Osteoblast (primary cell): ENCODE results near the gene ATG13. TPM values are rescaled to one million over a fixed set of nuclear protein-coding genes. Genes with fewer than 3 reads are reported as not detected.

Experiments used
- DNase-seq: peaks from one replicate; pipeline ENCODE4 v3.0.0; 2011; ENCODE audit warnings: low spot score, mixed read lengths; ENCODE audit not compliant: insufficient read length; ENCODE audit errors: missing footprints
- H2AFZ ChIP-seq: 2 replicates; pipeline ENCODE4 v1.6.0; 2011; ENCODE audit warnings: mild to moderate bottlenecking, low read length
- H3K27ac ChIP-seq: 2 replicates; pipeline ENCODE4 v1.5.1; 2011; ENCODE audit warnings: mild to moderate bottlenecking, low read depth, low read length, moderate library complexity
- H3K27me3 ChIP-seq: 2 replicates; pipeline ENCODE4 v1.6.0; 2012; ENCODE audit warnings: mild to moderate bottlenecking, control low read depth, inconsistent platforms, low read length, moderate library complexity; ENCODE audit not compliant: insufficient read depth
- H3K36me3 ChIP-seq: 2 replicates; pipeline ENCODE4 v1.5.1; 2011; ENCODE audit warnings: mild to moderate bottlenecking, low read length, control low read depth, moderate library complexity; ENCODE audit not compliant: insufficient read depth
- H3K4me1 ChIP-seq: 2 replicates; pipeline ENCODE4 v1.5.1; 2011; ENCODE audit warnings: mild to moderate bottlenecking, low read length, control low read depth, moderate library complexity; ENCODE audit not compliant: insufficient read depth
- H3K4me2 ChIP-seq: 2 replicates; pipeline ENCODE4 v1.6.0; 2011; ENCODE audit warnings: mild to moderate bottlenecking, low read length; ENCODE audit not compliant: insufficient read depth
- H3K4me3 ChIP-seq: fragments of 200-600 bp; sonication (generic); 3 replicates; pipeline ENCODE4 v1.5.1; 2012; ENCODE audit warnings: mild to moderate bottlenecking, low read length, inconsistent platforms; ENCODE audit not compliant: insufficient read depth
- H3K79me2 ChIP-seq: 2 replicates; pipeline ENCODE4 v1.6.0; 2012; ENCODE audit warnings: mild to moderate bottlenecking, low read length, control low read depth, inconsistent platforms; ENCODE audit not compliant: insufficient read depth
- H3K9me3 ChIP-seq: 2 replicates; pipeline ENCODE4 v1.5.1; 2011; ENCODE audit warnings: low read depth, low read length, control low read depth
- H4K20me1 ChIP-seq: 2 replicates; pipeline ENCODE4 v1.6.0; 2012; ENCODE audit warnings: mild to moderate bottlenecking, low read length, control low read depth; ENCODE audit not compliant: insufficient read depth
- CTCF ChIP-seq: IDR thresholded peaks from 2 replicates; pipeline ENCODE4 v1.5.1; 2011; ENCODE audit warnings: mild to moderate bottlenecking, low read depth, low read length, moderate library complexity; ENCODE audit errors: extremely low read depth
- total RNA-seq: library from RNA; depleted of rRNA; stranded (reverse); fragments of >200 nt; gene quantifications from 2 replicates; pipeline ENCODE4 v1.2.3, GENCODE V29; 2012

The ATG13 gene
- total RNA-seq, 1 donor: 70.9 TPM

- no peaks in the 10 kb centered on the region for H3K9me3 ChIP-seq
- no peaks in the 10 kb centered on the region for H3K27me3 ChIP-seq
- DNase-seq: no peak
- TF ChIP-seq CTCF: no peak
- H2AFZ ChIP-seq: no peak overlapping the region
- peaks cover 25% of the 10 kb centered on the region for H3K36me3 ChIP-seq
- H3K27ac ChIP-seq: no peak overlapping the region
- no peaks in the 10 kb centered on the region for H3K4me1 ChIP-seq
- no peaks in the 10 kb centered on the region for H4K20me1 ChIP-seq
- no peak overlapping the region for H3K4me2 ChIP-seq
- H3K79me2 ChIP-seq: peaks cover 48% of the 10 kb centered on the region
- H3K4me3 ChIP-seq: no peak overlapping the region
Measured at GRCh38 chr11:46625406-46625805, 8.1 kb downstream of the ATG13 start.

DNA sequence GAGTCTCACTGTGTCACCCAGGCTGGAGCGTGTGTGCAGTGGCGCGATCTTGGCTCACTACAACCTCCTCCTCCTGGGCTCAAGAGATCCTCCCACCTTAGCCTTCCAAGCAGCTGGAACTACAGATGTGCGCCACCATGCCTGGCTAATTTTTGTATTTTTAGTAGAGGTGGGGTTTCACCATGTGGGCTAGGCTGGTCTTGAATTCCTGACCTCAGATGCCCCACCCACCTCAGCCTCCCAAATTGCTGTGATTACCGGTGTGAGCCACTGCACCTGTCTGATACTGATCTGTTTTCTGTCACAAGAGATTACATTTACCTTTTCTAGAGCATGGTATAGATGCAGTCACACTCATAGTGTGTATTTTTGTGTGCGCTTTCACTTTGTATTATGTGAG is 11.6 kb downstream of the ATG13 start:
- DNase-seq: no peak
- Histone ChIP-seq H3K4me2 (no peak overlapping the region), H3K36me3 (peaks cover 34% of the 10 kb centered on the region), H3K27ac (no peak overlapping the region), H3K4me3 (no peak overlapping the region), H2AFZ (no peak overlapping the region), H4K20me1 (no peaks in the 10 kb centered on the region), H3K4me1 (no peaks in the 10 kb centered on the region), H3K79me2 (peaks cover 26% of the 10 kb centered on the region), H3K9me3 (no peaks in the 10 kb centered on the region), H3K27me3 (no peaks in the 10 kb centered on the region)
- no peak for TF ChIP-seq CTCF

DNA sequence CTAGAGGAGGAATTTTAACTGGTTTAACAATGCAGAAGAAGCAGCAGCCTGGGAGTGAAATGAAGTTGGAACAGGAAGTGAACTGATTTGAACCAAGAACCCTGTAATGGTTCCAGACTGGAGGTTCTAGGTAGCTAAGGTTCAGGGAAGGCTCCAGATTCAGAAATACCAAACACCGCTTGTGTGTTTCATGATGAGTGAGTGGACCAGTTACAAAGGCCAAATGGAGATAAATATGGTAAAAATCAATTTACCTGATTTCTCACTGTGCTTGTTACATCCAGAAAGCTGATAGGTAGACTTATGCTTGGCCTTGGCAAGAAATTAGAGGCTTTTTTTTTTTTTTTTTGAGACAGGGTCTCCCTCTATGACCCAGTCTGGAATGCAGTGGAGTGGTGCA is 12.9 kb downstream of the ATG13 start:
- Histone ChIP-seq H3K27me3 (no peaks in the 10 kb centered on the region), H3K4me1 (no peaks in the 10 kb centered on the region), H3K36me3 (peaks cover 28% of the 10 kb centered on the region), H3K27ac (no peak overlapping the region), H3K4me2 (no peak overlapping the region), H4K20me1 (no peaks in the 10 kb centered on the region), H2AFZ (no peak overlapping the region), H3K79me2 (peaks cover 14% of the 10 kb centered on the region), H3K9me3 (no peaks in the 10 kb centered on the region), H3K4me3 (no peak overlapping the region)
- TF ChIP-seq CTCF: no peak
- DNase-seq: no peak

GRCh38 chr11:46631676-46632075 is 14.3 kb downstream of the ATG13 start:
- Histone ChIP-seq H3K27me3 (no peaks in the 10 kb centered on the region), H3K4me2 (no peak overlapping the region), H3K4me3 (no peak overlapping the region), H4K20me1 (peaks cover 2% of the 10 kb centered on the region), H3K9me3 (no peaks in the 10 kb centered on the region), H3K79me2 (peaks cover 5% of the 10 kb centered on the region), H3K36me3 (peaks cover 22% of the 10 kb centered on the region), H2AFZ (no peak overlapping the region), H3K4me1 (no peaks in the 10 kb centered on the region), H3K27ac (no peak overlapping the region)
- TF ChIP-seq CTCF: no peak
- no peak for DNase-seq
